Esophagus squamous epithelium (tissue), 5 donors: ENCODE results near the gene MAGI1. TPM values are rescaled to one million over a fixed set of nuclear protein-coding genes. Genes with fewer than 3 reads are reported as not detected.

Experiments
- DNase-seq: peaks from one replicate; lab custom pipeline; 2025; lab: John Stamatoyannopoulos, UW
- H3K27ac ChIP-seq, 4 donors: fragments of 200-600 bp; sonication (generic); one replicate each; pipeline ENCODE4 v1.5.1; 2016 to 2019; ENCODE audit warnings: mild to moderate bottlenecking in 1 of 4
- H3K27me3 ChIP-seq, 4 donors: fragments of 200-600 bp; sonication (generic); 1 replicate in 3 of 4; 2 replicates in 1 of 4; pipeline versions ENCODE4 v1.5.1 to v1.6.0; 2017 to 2021; ENCODE audit warnings: antibody characterized with exemption in 1 of 4
- H3K36me3 ChIP-seq, 3 donors: fragments of 200-600 bp; sonication (generic); one replicate each; pipeline ENCODE4 v1.5.1; 2016 to 2019
- H3K4me1 ChIP-seq, 3 donors: fragments of 200-600 bp; sonication (generic); one replicate each; pipeline ENCODE4 v1.5.1; 2017 to 2019
- H3K4me3 ChIP-seq, 4 donors: fragments of 200-600 bp; sonication (generic); 1 replicate in 3 of 4; 2 replicates in 1 of 4; pipeline ENCODE4 v1.5.1; 2016 to 2019; ENCODE audit warnings: mild to moderate bottlenecking in 2 of 4, moderate library complexity in 1 of 4
- H3K9me3 ChIP-seq, 3 donors: fragments of 200-600 bp; sonication (generic); one replicate each; pipeline ENCODE4 v1.5.1; 2016 to 2019
- POLR2A ChIP-seq, 4 donors: fragments of 450-650 bp; IDR thresholded peaks; one replicate each; pipeline ENCODE4 v1.6.1; 2017; ENCODE audit warnings: antibody characterized with exemption in 4 of 4, mild to moderate bottlenecking in 4 of 4, moderate library complexity in 3 of 4
- WGBS, 2 donors: methylation state at CpG; one replicate each; pipeline ENCODE4 v1.1.5; 2018; 5-methylcytosine and 5-hydroxymethylcytosine counted together
- intact Hi-C: fragments of 100-400 bp; cut with DNase I; formaldehyde crosslinking; loops from one replicate; pipeline ENCODE4 v1.15.0; 2022
- total RNA-seq, 4 donors: library from RNA; depleted of rRNA; stranded (reverse); fragments of >200 nt; gene quantifications; one replicate each; pipeline ENCODE4 v1.1.0, GENCODE V29; 2016
- TF ChIP-seq, protein P1 (sequence below), 6 experiments: fragments of 450-650 bp in 4 of 6; fragments of 200-600 bp in 2 of 6; sonication (generic) in 2 of 6; IDR thresholded peaks; one replicate each; pipeline ENCODE4 v1.5.1; 2016 to 2019; ENCODE audit warnings: antibody characterized with exemption in 6 of 6, mild to moderate bottlenecking in 4 of 6, moderate library complexity in 4 of 6
- donor health status: DM: yes; HTN: yes; CAD: no.

The MAGI1 gene
- total RNA-seq, 4 donors from 2014 or later, result 12.0 to 28.2 (median 21.1) TPM

DNA sequence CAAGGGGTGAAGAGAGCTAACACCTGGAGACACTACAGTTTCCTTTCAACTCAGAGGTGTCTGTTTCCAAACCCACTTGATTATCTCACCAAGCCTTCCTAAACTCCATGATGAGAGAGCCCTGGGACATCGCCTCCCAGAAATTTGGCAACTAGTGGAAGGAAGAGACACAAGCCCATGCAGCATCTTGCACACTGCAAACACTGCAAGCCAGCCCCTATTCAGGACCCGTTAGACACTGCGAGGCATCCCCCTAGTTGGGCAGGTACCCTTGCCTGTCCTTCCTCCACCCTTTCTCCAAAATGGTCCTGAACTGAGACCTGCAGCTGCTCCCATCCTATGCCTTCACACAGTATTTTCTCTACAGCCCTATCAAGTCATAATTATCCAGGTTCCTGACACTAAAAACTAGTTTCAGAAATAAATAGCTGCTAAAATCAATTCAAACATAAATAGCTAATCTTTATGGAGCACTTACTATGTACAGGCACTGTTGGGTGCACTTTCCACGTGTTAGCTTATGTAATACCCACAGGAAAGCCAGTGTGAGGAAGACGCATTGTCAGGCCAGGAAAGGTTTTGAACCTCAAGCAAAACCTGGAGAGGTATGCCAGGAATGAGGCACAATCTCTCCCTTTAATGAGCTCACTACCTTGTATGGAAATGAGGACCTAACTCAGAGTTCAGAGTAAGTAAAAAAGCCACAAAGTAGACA, 2.8 kb downstream of the MAGI1 start:
- H3K27me3 ChIP-seq, result peaks cover 0 to 29% (median 0%) of the 10 kb centered on the region in 4 donors
- H3K27ac ChIP-seq, result no peak overlapping the region
- peaks cover 8 to 41% (median 13%) of the 10 kb centered on the region in 3 donors for H3K4me1 ChIP-seq
- WGBS, 2 donors, result 25 to 36% methylated on average over 2 to 4 of the region's 5 CpGs
- no peak for DNase-seq
- TF ChIP-seq, protein P1, sequence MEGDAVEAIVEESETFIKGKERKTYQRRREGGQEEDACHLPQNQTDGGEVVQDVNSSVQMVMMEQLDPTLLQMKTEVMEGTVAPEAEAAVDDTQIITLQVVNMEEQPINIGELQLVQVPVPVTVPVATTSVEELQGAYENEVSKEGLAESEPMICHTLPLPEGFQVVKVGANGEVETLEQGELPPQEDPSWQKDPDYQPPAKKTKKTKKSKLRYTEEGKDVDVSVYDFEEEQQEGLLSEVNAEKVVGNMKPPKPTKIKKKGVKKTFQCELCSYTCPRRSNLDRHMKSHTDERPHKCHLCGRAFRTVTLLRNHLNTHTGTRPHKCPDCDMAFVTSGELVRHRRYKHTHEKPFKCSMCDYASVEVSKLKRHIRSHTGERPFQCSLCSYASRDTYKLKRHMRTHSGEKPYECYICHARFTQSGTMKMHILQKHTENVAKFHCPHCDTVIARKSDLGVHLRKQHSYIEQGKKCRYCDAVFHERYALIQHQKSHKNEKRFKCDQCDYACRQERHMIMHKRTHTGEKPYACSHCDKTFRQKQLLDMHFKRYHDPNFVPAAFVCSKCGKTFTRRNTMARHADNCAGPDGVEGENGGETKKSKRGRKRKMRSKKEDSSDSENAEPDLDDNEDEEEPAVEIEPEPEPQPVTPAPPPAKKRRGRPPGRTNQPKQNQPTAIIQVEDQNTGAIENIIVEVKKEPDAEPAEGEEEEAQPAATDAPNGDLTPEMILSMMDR (IDR thresholded peaks at IDR 0.05), result no peak
- no peak for TF ChIP-seq POLR2A (IDR thresholded peaks at IDR 0.05)
- H3K36me3 ChIP-seq, result no peaks in the 10 kb centered on the region
- H3K9me3 ChIP-seq, result no peaks in the 10 kb centered on the region
- intact Hi-C loops, result no loop called here
- peak overlapping the region in 3 of 4 donors; percentile 8 to 87 (median 71) for H3K4me3 ChIP-seq

DNA sequence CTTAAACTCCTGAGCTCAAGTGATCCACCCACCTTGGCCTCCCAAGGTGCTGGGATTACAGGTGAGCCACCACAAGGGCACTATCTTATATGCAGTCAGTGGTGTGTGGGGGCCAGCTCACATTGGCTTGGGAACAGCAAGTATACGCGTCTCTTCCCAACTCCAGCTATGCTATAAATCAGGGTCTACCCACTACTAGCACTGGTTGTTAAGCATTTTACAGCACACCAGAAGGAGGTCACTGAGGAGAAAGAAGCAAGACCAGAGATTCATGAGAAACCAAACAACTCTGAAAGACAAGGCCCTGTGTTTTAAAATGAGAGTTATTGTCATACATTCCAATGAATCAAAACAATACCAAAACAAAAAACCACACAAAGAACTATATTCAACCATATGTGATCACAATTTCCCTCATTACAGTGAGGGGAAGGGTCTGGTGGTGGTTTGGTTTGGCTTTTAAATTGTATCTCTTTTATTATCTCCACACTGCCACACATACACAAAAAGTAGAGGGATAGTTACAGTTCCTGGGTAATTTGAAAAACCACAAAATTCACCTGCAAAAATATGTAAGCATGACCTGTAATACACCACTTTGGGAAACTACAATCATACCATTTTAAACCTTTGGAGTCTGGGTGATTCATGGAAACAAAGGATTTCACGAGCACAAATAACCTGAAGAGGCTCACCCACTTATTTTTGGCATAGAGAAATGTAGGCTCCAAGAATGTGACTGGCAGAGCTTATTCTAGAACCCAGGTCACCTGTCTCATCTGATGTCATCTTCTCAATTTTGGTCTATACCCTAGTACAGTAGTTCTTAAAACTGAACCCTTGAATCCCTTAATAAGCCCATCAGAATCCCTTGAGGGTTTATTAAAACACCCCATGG, 5.2 kb downstream of the MAGI1 start:
- no peak for DNase-seq
- Histone ChIP-seq H3K4me3 (no peak overlapping the region), H3K27me3 (peaks cover 0 to 9% (median 0%) of the 10 kb centered on the region in 4 donors), H3K9me3 (no peaks in the 10 kb centered on the region), H3K4me1 (peaks cover 8 to 36% (median 10%) of the 10 kb centered on the region in 3 donors), H3K27ac (no peak overlapping the region), H3K36me3 (no peaks in the 10 kb centered on the region)
- WGBS, 2 donors, result 80 to 84% methylated on average over 3 of the region's 3 CpGs
- TF ChIP-seq, protein P1 (IDR thresholded peaks at IDR 0.05), result no peak
- no peak for TF ChIP-seq POLR2A (IDR thresholded peaks at IDR 0.05)
- intact Hi-C loops, result no loop called here

DNA sequence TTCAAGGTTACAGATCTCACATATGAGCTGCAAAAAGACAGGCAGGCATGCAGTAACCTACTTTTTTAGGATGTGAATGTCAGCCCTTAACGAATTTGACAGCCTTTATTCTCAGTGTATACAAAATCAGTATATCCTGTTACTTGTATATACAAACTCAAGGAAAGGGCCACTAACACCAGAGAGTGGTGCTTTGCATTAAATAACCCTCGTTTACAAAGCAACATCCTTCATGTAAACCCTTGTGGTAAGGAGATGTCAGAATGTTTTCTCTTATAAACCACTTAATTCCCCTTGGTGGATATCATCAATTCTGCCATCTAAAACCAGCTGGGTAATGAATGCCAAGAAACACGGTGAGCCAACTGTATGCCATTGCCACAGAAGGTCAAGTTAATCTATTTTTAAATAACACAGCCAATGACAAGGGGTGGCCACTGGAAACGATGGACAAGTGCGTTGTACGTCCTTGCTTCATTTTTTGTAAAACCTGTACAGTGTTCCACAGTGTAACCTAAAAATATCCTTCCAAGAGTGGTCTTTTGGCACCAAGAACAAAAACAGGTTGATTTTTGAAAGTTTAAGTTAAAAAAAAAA, 7.5 kb downstream of the MAGI1 start:
- Histone ChIP-seq H3K27ac (no peak overlapping the region), H3K4me1 (peaks cover 5 to 26% (median 8%) of the 10 kb centered on the region in 3 donors), H3K36me3 (no peaks in the 10 kb centered on the region), H3K9me3 (no peaks in the 10 kb centered on the region), H3K4me3 (no peak overlapping the region), H3K27me3 (no peaks in the 10 kb centered on the region)
- 65 to 77% methylated on average over 6 of the region's 6 CpGs for WGBS, 2 donors
- DNase-seq, result no peak
- TF ChIP-seq POLR2A (IDR thresholded peaks at IDR 0.05), result no peak
- TF ChIP-seq, protein P1 (IDR thresholded peaks at IDR 0.05), result no peak
- intact Hi-C loops, result no loop called here

DNA sequence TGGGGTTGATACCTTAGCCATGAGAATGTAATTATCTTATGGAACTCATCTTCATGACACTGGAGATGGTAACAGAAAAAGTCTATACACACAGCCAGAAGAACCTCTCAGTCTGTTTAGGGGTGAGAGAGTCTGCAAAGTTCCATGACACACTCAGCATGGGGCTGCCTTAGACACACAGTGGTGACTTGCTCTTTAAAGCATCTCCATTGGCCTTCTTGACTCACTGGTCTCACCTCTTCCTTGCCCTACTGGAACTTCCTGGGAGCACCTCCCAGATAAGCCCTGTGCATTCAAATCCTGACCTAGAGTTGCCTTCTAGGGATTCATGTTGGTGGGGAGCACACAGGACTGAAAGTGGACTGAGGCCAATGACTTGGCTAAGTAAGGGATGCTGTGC, 9.3 kb downstream of the MAGI1 start:
- Histone ChIP-seq H3K4me1 (peaks cover 0 to 13% (median 0%) of the 10 kb centered on the region in 3 donors), H3K27me3 (no peaks in the 10 kb centered on the region), H3K27ac (no peak overlapping the region), H3K9me3 (no peaks in the 10 kb centered on the region), H3K36me3 (no peaks in the 10 kb centered on the region), H3K4me3 (no peak overlapping the region)
- no peak for TF ChIP-seq POLR2A (IDR thresholded peaks at IDR 0.05)
- TF ChIP-seq, protein P1 (IDR thresholded peaks at IDR 0.05), result no peak
- DNase-seq, result no peak
- intact Hi-C loops, result no loop called here
